IPS-18a (cell line): ENCODE measurements around the gene COPS6.
A peak's percentile ranks its signal among the peaks of the same experiment; 100 is the strongest.

Experiments used
- H3K27ac ChIP-seq: one replicate; pipeline ENCODE4 v1.5.1; 2013; ENCODE audit warnings: low read length
- H3K27me3 ChIP-seq: one replicate; pipeline ENCODE4 v1.6.1; 2013; ENCODE audit warnings: mild to moderate bottlenecking, low read length; ENCODE audit not compliant: control insufficient read depth, insufficient read depth
- H3K36me3 ChIP-seq: one replicate; pipeline ENCODE4 v1.6.1; 2013; ENCODE audit warnings: low read depth, low read length; ENCODE audit not compliant: control insufficient read depth
- H3K4me1 ChIP-seq: one replicate; pipeline ENCODE4 v1.6.1; 2013; ENCODE audit warnings: low read depth, low read length; ENCODE audit not compliant: control insufficient read depth
- H3K4me3 ChIP-seq: one replicate; pipeline ENCODE4 v1.5.1; 2013; ENCODE audit warnings: low read length
- H3K9ac ChIP-seq: one replicate; pipeline ENCODE4 v1.6.1; 2013; ENCODE audit warnings: mild to moderate bottlenecking, low read length, moderate library complexity
- H3K9me3 ChIP-seq: one replicate; pipeline ENCODE4 v1.6.1; 2013; ENCODE audit warnings: low read depth, low read length; ENCODE audit not compliant: control insufficient read depth

COPS6 gene

DNA sequence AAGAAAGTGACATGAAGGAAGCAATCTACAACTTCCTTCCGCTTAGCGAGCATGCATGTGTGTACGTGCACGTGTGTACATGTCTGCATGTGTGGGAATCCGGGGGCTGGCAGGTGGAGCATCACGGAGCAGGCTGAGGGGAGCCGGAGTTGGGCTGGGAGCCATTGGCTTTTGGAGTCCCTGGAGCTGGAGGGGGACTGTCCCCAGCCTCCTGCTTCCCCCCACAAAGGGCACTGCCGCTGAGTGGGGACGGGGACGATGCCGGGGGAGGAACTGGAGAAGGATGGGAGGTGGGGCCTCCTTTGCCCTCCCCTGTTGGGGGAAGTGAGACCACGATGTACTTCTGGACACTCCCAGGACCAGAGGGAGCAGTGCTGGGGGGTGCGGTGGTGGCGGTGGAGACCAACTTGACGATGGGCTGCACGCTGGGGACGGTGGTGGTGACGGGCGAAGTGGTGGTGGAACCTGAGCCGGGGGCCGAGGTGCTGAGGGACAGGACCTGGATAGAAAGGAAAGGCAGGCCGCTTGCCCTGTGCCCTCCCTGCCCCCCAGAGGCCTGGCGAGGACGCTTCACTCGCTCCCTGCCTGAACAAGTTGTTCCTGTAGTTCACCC lies 18.5 kb downstream of the COPS6 start:
- H3K4me3 ChIP-seq = no peak overlapping the region
- no peak overlapping the region for H3K9ac ChIP-seq
- no peaks in the 10 kb centered on the region for H3K27me3 ChIP-seq
- no peaks in the 10 kb centered on the region for H3K9me3 ChIP-seq
- H3K4me1 ChIP-seq = peaks cover 5% of the 10 kb centered on the region
- H3K36me3 ChIP-seq = peaks cover 53% of the 10 kb centered on the region
- no peak overlapping the region for H3K27ac ChIP-seq

- H3K9me3 ChIP-seq = no peaks in the 10 kb centered on the region
- no peak overlapping the region for H3K27ac ChIP-seq
- H3K27me3 ChIP-seq = no peaks in the 10 kb centered on the region
- no peaks in the 10 kb centered on the region for H3K4me1 ChIP-seq
- no peak overlapping the region for H3K9ac ChIP-seq
- no peak overlapping the region for H3K4me3 ChIP-seq
- H3K36me3 ChIP-seq = peaks cover 53% of the 10 kb centered on the region
Measured at GRCh38 chr7:100107890-100108289, 19.1 kb downstream of the COPS6 start.

DNA sequence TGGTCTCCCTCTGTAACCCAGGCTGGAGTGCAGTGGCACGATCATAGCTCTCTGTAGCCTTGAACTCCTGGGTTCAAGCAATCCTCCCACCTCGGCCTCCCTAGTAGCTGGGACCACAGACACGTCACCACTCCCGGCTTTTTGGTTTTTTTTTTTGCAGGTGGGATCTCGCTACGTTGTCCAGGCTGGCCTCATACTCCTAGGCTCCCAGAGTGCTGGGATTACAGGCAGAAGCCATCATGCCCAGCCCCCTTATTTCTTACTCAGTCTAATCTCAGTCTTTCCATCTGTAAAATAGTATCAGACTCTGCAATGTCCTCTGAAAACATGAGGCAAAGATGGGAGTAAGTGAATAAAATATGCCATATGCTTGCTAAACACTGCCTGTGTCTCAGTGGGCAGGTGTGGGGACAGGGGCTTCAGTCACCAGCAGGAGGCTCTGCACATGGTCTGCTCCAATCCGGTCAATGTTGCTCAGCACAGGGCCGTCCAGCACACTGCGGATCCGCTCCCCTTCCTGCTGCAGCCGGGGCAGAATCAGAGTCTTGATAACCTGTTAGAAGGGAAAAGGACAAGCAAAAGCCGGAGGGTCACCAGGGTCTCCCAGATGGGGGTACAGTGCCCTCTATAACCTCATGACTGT lies 20.9 kb downstream of the COPS6 start:
- no peaks in the 10 kb centered on the region for H3K27me3 ChIP-seq
- no peak overlapping the region for H3K9ac ChIP-seq
- peaks cover 56% of the 10 kb centered on the region for H3K36me3 ChIP-seq
- H3K4me1 ChIP-seq = no peaks in the 10 kb centered on the region
- no peak overlapping the region for H3K4me3 ChIP-seq
- H3K9me3 ChIP-seq = no peaks in the 10 kb centered on the region
- no peak overlapping the region for H3K27ac ChIP-seq

DNA sequence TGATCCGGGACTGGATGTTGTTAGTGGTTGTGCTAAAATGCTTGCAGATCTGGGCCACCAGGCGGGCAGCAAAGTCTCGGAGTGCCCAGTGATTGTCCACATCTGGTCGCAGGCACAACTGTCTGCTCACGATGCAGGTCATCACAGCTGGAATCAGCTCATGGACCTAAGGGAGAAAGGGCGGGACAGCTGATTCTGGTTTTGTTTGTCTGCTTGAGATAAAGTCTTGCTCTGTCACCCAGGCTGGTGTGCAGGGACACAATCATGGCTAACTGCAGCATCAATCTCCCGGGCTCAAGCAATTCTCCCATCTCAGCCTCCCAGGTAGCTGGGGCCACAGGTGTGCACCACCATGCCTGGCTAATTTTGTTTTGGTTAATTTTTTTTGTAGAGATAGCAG lies 22.4 kb downstream of the COPS6 start:
- no peaks in the 10 kb centered on the region for H3K9me3 ChIP-seq
- H3K4me3 ChIP-seq = no peak overlapping the region
- H3K27ac ChIP-seq = no peak overlapping the region
- H3K27me3 ChIP-seq = no peaks in the 10 kb centered on the region
- no peak overlapping the region for H3K9ac ChIP-seq
- H3K36me3 ChIP-seq = peaks cover 44% of the 10 kb centered on the region
- H3K4me1 ChIP-seq = no peaks in the 10 kb centered on the region

DNA sequence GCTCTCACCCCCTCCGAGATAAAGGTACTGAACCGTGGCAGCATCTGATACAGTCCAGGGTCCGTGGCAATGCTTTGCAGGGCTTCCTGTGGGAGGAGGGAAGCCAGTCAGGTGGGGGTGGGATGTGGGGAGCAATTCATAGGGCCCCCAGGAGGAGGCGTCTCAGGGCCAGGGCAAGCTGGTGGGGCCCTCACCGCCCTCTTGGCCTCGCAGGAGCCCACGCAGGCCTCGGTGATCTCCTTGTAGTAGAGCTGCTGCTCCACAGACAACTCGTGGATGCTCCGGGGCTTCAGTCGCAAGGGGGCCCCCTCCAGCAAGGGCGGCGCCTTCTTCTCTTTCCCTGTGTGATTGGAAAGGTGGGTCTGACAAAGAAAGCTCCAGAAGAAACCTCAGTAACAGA lies 23.1 kb downstream of the COPS6 start:
- H3K9me3 ChIP-seq = no peaks in the 10 kb centered on the region
- H3K4me1 ChIP-seq = no peaks in the 10 kb centered on the region
- H3K4me3 ChIP-seq = no peak overlapping the region
- H3K36me3 ChIP-seq = peaks cover 40% of the 10 kb centered on the region
- no peak overlapping the region for H3K9ac ChIP-seq
- H3K27ac ChIP-seq = no peak overlapping the region
- H3K27me3 ChIP-seq = no peaks in the 10 kb centered on the region

DNA sequence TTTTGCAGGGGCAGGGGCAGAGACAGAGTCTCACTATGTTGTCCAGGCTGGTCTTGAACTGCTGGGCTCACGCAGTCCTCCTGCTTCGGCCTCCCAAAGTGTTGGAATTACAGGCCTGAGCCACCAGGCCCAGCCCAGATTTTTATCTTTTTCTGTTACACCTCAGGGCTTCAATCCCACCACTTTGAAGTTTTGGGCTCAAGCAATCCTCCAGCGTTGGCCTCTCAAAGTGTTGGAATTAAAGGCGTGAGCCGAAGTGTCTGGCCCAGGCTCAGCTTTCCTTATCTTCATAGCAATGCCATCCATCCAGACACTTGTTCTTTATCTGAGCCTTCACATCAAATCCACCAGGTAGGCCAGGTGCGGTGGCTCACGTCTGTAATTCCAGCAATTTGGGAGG lies 26.3 kb downstream of the COPS6 start:
- H3K9me3 ChIP-seq = no peaks in the 10 kb centered on the region
- H3K9ac ChIP-seq = no peak overlapping the region
- no peak overlapping the region for H3K4me3 ChIP-seq
- H3K36me3 ChIP-seq = peaks cover 19% of the 10 kb centered on the region
- H3K27me3 ChIP-seq = no peaks in the 10 kb centered on the region
- no peaks in the 10 kb centered on the region for H3K4me1 ChIP-seq
- no peak overlapping the region for H3K27ac ChIP-seq

GRCh38 chr7:100118388-100119071 lies 29.8 kb downstream of the COPS6 start:
- Histone ChIP-seq H3K4me3 (peak overlapping the region; percentile 85), H3K27me3 (no peaks in the 10 kb centered on the region), H3K36me3 (peaks cover 3% of the 10 kb centered on the region), H3K9ac (peak overlapping the region; percentile 83), H3K9me3 (no peaks in the 10 kb centered on the region), H3K27ac (peak overlapping the region; percentile 83), H3K4me1 (peaks cover 6% of the 10 kb centered on the region)

DNA sequence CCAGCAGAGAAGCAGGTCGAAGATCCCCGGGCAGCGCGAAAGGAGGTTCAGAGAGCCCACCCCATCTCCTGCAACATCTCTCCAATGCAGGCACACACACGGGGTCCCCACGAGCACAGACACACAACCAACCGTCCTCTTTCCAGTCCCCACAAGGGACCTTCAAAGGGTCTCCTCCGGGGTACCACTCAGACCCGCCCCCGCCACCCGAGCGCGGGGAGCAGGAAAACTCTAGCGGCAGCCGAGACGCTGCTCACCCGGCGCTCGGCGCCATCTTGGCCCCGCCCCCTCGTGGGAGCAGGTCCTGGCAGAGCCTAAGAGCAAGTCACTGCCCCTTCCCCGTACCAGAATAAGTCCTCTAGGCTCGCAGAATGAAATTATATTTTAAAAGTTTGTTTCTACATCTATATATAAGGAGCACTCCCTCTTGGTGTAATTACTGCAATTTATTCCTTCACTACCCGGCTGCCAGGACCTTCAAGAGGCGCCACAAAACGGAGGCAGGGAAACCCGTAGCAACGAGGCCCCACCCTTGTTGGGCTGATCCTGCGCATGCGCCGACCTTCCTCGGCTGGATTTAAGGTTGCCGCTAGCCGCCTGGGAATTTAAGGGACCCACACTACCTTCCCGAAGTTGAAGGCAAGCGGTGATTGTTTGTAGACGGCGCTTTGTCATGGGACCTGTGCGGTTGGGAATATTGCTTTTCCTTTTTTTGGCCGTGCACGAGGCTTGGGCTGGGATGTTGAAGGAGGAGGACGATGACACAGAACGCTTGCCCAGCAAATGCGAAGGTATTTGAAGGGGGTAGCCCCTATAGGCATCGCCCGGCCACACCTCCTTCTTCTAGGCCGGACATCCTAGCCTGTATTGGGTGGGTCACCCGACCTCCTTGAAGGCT lies 30.6 kb downstream of the COPS6 start, which contains the start of the genes CNPY4 and TAF6:
Gene CNPY4, plus strand, starts transcription at position 563 of the 898 bp plus-strand sequence. Its CDS starts 111 bp downstream, at position 674.
Gene TAF6, minus strand, starts transcription at position 287 of the 898 bp plus-strand sequence. CDS start 5,149 bp downstream, outside the sequence.
- no peaks in the 10 kb centered on the region for H3K9me3 ChIP-seq
- H3K27me3 ChIP-seq = no peaks in the 10 kb centered on the region
- peaks cover 6% of the 10 kb centered on the region for H3K4me1 ChIP-seq
- H3K4me3 ChIP-seq = peak within 1 kb of the TSS; percentile 85
- H3K27ac ChIP-seq = peak within 1 kb of the TSS; percentile 83
- peak within 1 kb of the TSS; percentile 83 for H3K9ac ChIP-seq
- no peaks in the 10 kb centered on the region for H3K36me3 ChIP-seq

GRCh38 chr7:100119970-100120732 lies 31.4 kb downstream of the COPS6 start:
- Histone ChIP-seq H3K36me3 (no peaks in the 10 kb centered on the region), H3K9ac (peak overlapping the region; percentile 83), H3K27ac (peak overlapping the region; percentile 0), H3K4me3 (peak overlapping the region; percentile 85), H3K9me3 (no peaks in the 10 kb centered on the region), H3K4me1 (peaks cover 6% of the 10 kb centered on the region), H3K27me3 (no peaks in the 10 kb centered on the region)

DNA sequence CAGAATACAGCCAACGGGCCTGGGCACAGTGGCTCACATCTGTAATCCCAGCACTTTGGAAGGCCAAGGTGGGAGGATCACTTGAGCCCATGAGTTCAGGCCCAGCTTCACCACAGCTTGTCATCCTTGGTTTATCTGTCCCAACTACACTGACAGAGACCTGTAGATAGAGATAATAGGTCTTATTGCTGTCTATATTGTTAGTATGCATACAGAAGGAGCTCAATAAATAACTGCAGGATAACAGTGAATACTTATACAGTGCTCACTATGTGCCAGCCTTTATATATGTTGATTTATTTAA lies 31.9 kb downstream of the COPS6 start:
- H3K27ac ChIP-seq = peak overlapping the region; percentile 0
- no peak overlapping the region for H3K9ac ChIP-seq
- no peaks in the 10 kb centered on the region for H3K27me3 ChIP-seq
- peak overlapping the region; percentile 85 for H3K4me3 ChIP-seq
- H3K4me1 ChIP-seq = peaks cover 6% of the 10 kb centered on the region
- H3K36me3 ChIP-seq = no peaks in the 10 kb centered on the region
- no peaks in the 10 kb centered on the region for H3K9me3 ChIP-seq
